DOHH2 (cell line): ENCODE data around the gene DHRS4.

Experiments
- H3F3A ChIP-seq: fragments of 200-600 bp; sonication (generic), shearing (Covaris generic); 2 replicates; pipeline ENCODE4 v1.6.0; 2016; ENCODE audit warnings: antibody characterized with exemption, mild to moderate bottlenecking; ENCODE audit not compliant: control insufficient read depth, insufficient read depth
- H3K27ac ChIP-seq: fragments of 200-600 bp; sonication (generic); 2 replicates; pipeline ENCODE4 v1.5.1; 2014; ENCODE audit warnings: low read depth, mild to moderate bottlenecking, low read length, moderate library complexity
- H3K27me3 ChIP-seq: fragments of 200-600 bp; sonication (generic); 2 replicates; pipeline ENCODE4 v1.6.1; 2014; ENCODE audit warnings: mild to moderate bottlenecking, low read length, mixed read lengths; ENCODE audit not compliant: control insufficient read depth
- H3K36me3 ChIP-seq: fragments of 200-600 bp; sonication (generic); 2 replicates; pipeline ENCODE4 v1.6.1; 2014; ENCODE audit warnings: mild to moderate bottlenecking, low read length, moderate library complexity, mixed read lengths; ENCODE audit not compliant: control insufficient read depth
- H3K4me1 ChIP-seq: fragments of 200-600 bp; sonication (generic); 2 replicates; pipeline ENCODE4 v1.6.1; 2014; ENCODE audit warnings: mild to moderate bottlenecking, low read length, mixed read lengths; ENCODE audit not compliant: control insufficient read depth
- H3K4me2 ChIP-seq: fragments of 200-600 bp; sonication (generic); 2 replicates; pipeline ENCODE4 v1.6.0; 2014; ENCODE audit warnings: mild to moderate bottlenecking, low read length, moderate library complexity
- H3K4me3 ChIP-seq: fragments of 200-600 bp; sonication (generic); 2 replicates; pipeline ENCODE4 v1.5.1; 2014; ENCODE audit warnings: mild to moderate bottlenecking, low read length, mixed read lengths
- H3K79me2 ChIP-seq: fragments of 200-600 bp; sonication (generic); 2 replicates; pipeline ENCODE4 v1.6.1; 2014; ENCODE audit warnings: mild to moderate bottlenecking, low read length, mixed read lengths; ENCODE audit not compliant: control insufficient read depth
- H3K9me2 ChIP-seq: fragments of 200-600 bp; sonication (generic); replicated peaks from 2 replicates; pipeline ENCODE4 v1.6.1; 2014; ENCODE audit warnings: mild to moderate bottlenecking, low read length, mixed read lengths; ENCODE audit not compliant: control insufficient read depth
- H3K9me3 ChIP-seq: fragments of 200-600 bp; sonication (generic); 2 replicates; pipeline ENCODE4 v1.6.1; 2014; ENCODE audit warnings: antibody characterized with exemption, low read length, mixed read lengths; ENCODE audit not compliant: control insufficient read depth, insufficient read depth
- H4K20me1 ChIP-seq: fragments of 200-600 bp; sonication (generic); 2 replicates; pipeline ENCODE4 v1.6.0; 2014; ENCODE audit warnings: low read depth, mild to moderate bottlenecking, antibody characterized with exemption, low read length, moderate library complexity; ENCODE audit not compliant: control insufficient read depth, insufficient read depth
- CTCF ChIP-seq: fragments of 200-600 bp; sonication (generic); IDR thresholded peaks from one replicate; pipeline ENCODE4 v1.5.1; 2014; ENCODE audit warnings: antibody characterized with exemption, mild to moderate bottlenecking, low read depth, low read length; ENCODE audit not compliant: poor library complexity, severe bottlenecking
- EZH2phosphoT487 ChIP-seq: fragments of 200-600 bp; sonication (generic); IDR thresholded peaks from 2 replicates; pipeline ENCODE4 v1.6.1; 2017; ENCODE audit warnings: borderline replicate concordance, mild to moderate bottlenecking, antibody characterized with exemption, low read length, moderate library complexity, mixed read lengths

DHRS4 gene

DNA sequence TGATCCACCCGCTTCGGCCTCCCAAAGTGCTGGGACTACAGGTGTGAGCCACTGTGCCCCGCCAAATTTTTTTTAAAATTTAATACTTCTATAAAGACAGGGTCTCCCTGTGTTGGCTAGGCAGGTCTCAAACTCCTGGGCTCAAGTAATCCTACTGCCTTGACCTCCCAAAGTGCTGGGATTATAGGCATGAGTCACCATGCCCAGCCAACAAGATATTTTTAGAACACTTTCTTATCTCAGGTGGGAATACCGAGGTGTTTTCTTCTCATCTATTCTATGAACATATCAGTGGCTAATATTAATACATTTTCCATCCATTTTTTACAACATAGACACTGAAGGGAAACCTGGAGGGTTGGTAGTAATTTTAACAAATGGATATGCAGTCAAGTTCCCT, 38.0 kb upstream of the DHRS4 start:
- H3K4me3 ChIP-seq = no peak overlapping the region
- no peak overlapping the region for H3K4me2 ChIP-seq
- no peak for TF ChIP-seq EZH2phosphoT487
- H3K9me2 ChIP-seq = no peaks in the 10 kb centered on the region
- no peaks in the 10 kb centered on the region for H3K79me2 ChIP-seq
- H3F3A ChIP-seq = no peaks in the 10 kb centered on the region
- H3K36me3 ChIP-seq = no peaks in the 10 kb centered on the region
- no peaks in the 10 kb centered on the region for H3K9me3 ChIP-seq
- no peaks in the 10 kb centered on the region for H3K4me1 ChIP-seq
- H4K20me1 ChIP-seq = no peaks in the 10 kb centered on the region
- no peaks in the 10 kb centered on the region for H3K27me3 ChIP-seq
- H3K27ac ChIP-seq = no peak overlapping the region

- Histone ChIP-seq H3K27ac (no peak overlapping the region), H3K79me2 (no peaks in the 10 kb centered on the region), H3K4me2 (no peak overlapping the region), H3K27me3 (no peaks in the 10 kb centered on the region), H3K36me3 (no peaks in the 10 kb centered on the region), H3K9me3 (no peaks in the 10 kb centered on the region), H3K4me1 (no peaks in the 10 kb centered on the region), H3K9me2 (no peaks in the 10 kb centered on the region), H3K4me3 (no peak overlapping the region), H3F3A (no peaks in the 10 kb centered on the region), H4K20me1 (no peaks in the 10 kb centered on the region)
- TF ChIP-seq CTCF (no peak), EZH2phosphoT487 (no peak)
Observed at GRCh38 chr14:23916004-23916403, 37.6 kb upstream of the DHRS4 start.

DNA sequence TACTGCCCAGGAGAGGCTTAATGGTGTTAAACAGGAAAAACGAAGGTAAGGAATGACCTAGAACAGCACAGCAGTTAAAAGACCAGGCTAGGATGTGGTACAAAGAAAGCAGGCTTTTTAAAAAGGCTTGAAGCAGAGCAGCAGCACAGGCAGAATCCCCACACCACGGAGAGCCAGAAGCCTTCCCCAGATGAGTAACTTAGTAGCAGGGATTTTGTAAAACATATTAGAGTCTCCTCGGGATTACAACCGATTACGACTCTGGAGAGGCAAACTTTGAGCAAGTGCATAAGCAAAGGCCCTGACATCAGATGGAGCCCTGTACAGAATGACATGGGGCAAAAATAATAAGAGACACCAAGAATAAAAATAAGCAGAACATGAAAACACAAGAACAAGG, 37.1 kb upstream of the DHRS4 start:
- no peaks in the 10 kb centered on the region for H4K20me1 ChIP-seq
- no peaks in the 10 kb centered on the region for H3K9me2 ChIP-seq
- no peak overlapping the region for H3K4me2 ChIP-seq
- H3K4me3 ChIP-seq = no peak overlapping the region
- TF ChIP-seq CTCF (no peak), EZH2phosphoT487 (no peak)
- H3K27me3 ChIP-seq = no peaks in the 10 kb centered on the region
- no peaks in the 10 kb centered on the region for H3K9me3 ChIP-seq
- no peaks in the 10 kb centered on the region for H3K36me3 ChIP-seq
- no peak overlapping the region for H3K27ac ChIP-seq
- H3K4me1 ChIP-seq = no peaks in the 10 kb centered on the region
- H3F3A ChIP-seq = no peaks in the 10 kb centered on the region
- H3K79me2 ChIP-seq = no peaks in the 10 kb centered on the region

GRCh38 chr14:23922545-23922944, 31.0 kb upstream of the DHRS4 start:
- Histone ChIP-seq H3K4me1 (no peaks in the 10 kb centered on the region), H3K36me3 (no peaks in the 10 kb centered on the region)
- TF ChIP-seq CTCF (no peak), EZH2phosphoT487 (no peak)

More at GRCh38 chr14:23922545-23922944, 31.0 kb upstream of the DHRS4 start:
- H3K9me2 ChIP-seq = no peaks in the 10 kb centered on the region
- H4K20me1 ChIP-seq = no peaks in the 10 kb centered on the region
- no peak overlapping the region for H3K4me3 ChIP-seq
- H3F3A ChIP-seq = no peaks in the 10 kb centered on the region
- H3K9me3 ChIP-seq = no peaks in the 10 kb centered on the region
- H3K27ac ChIP-seq = no peak overlapping the region
- no peaks in the 10 kb centered on the region for H3K79me2 ChIP-seq
- H3K27me3 ChIP-seq = peaks cover 4% of the 10 kb centered on the region; the same call in 1 of the 2 replicates
- no peak overlapping the region for H3K4me2 ChIP-seq
